GM23338 (cell line): Measurements from ENCODE around the gene LCP2.

Source experiments
- CREB1 ChIP-seq: fragments of 250-450 bp; sonication (Bioruptor Pico); IDR thresholded peaks from 2 replicates; pipeline ENCODE4 v1.5.0; 2020; ENCODE audit warnings: low read depth, mild to moderate bottlenecking, moderate library complexity
- EZH2 ChIP-seq: fragments of 200-600 bp; sonication (generic); IDR thresholded peaks from one replicate; pipeline ENCODE4 v1.8.0; 2017; ENCODE audit warnings: antibody characterized with exemption, mild to moderate bottlenecking, low read depth; ENCODE audit not compliant: unreplicated experiment
- EZH2phosphoT487 ChIP-seq: fragments of 200-600 bp; sonication (generic); IDR thresholded peaks from one replicate; pipeline ENCODE4 v1.8.1; 2018; ENCODE audit warnings: antibody characterized with exemption; ENCODE audit not compliant: unreplicated experiment
- JUNB ChIP-seq: IDR thresholded peaks from one replicate; pipeline ENCODE4 v1.6.1; 2016; ENCODE audit warnings: antibody characterized with exemption; ENCODE audit not compliant: unreplicated experiment
- POLR2AphosphoS5 ChIP-seq: IDR thresholded peaks from 2 replicates; pipeline ENCODE4 v1.6.1; 2016; ENCODE audit warnings: antibody characterized with exemption, low read depth
- STAT1 ChIP-seq: IDR thresholded peaks from one replicate; pipeline ENCODE4 v1.6.1; 2016; ENCODE audit warnings: antibody characterized with exemption; ENCODE audit not compliant: unreplicated experiment
- TF ChIP-seq, protein P1 (sequence below): IDR thresholded peaks from one replicate; pipeline ENCODE4 v1.6.1; 2018; ENCODE audit warnings: antibody characterized with exemption; ENCODE audit not compliant: unreplicated experiment
- TF ChIP-seq, protein P2 (sequence below), 2 experiments: fragments of 200-600 bp in 1 of 2; sonication (generic) in 1 of 2; conservative IDR thresholded peaks; 2 replicates each; pipeline versions ENCODE4 v1.5.1 to v1.6.1; 2016 to 2017; ENCODE audit warnings: antibody characterized with exemption in 2 of 2, low read depth in 2 of 2, mild to moderate bottlenecking in 2 of 2, moderate library complexity in 1 of 2

GRCh38 chr5:170263906-170264305 lies 33.7 kb downstream of the LCP2 start:
- TF ChIP-seq, protein P1, sequence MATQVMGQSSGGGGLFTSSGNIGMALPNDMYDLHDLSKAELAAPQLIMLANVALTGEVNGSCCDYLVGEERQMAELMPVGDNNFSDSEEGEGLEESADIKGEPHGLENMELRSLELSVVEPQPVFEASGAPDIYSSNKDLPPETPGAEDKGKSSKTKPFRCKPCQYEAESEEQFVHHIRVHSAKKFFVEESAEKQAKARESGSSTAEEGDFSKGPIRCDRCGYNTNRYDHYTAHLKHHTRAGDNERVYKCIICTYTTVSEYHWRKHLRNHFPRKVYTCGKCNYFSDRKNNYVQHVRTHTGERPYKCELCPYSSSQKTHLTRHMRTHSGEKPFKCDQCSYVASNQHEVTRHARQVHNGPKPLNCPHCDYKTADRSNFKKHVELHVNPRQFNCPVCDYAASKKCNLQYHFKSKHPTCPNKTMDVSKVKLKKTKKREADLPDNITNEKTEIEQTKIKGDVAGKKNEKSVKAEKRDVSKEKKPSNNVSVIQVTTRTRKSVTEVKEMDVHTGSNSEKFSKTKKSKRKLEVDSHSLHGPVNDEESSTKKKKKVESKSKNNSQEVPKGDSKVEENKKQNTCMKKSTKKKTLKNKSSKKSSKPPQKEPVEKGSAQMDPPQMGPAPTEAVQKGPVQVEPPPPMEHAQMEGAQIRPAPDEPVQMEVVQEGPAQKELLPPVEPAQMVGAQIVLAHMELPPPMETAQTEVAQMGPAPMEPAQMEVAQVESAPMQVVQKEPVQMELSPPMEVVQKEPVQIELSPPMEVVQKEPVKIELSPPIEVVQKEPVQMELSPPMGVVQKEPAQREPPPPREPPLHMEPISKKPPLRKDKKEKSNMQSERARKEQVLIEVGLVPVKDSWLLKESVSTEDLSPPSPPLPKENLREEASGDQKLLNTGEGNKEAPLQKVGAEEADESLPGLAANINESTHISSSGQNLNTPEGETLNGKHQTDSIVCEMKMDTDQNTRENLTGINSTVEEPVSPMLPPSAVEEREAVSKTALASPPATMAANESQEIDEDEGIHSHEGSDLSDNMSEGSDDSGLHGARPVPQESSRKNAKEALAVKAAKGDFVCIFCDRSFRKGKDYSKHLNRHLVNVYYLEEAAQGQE: no peak
- TF ChIP-seq, protein P2, sequence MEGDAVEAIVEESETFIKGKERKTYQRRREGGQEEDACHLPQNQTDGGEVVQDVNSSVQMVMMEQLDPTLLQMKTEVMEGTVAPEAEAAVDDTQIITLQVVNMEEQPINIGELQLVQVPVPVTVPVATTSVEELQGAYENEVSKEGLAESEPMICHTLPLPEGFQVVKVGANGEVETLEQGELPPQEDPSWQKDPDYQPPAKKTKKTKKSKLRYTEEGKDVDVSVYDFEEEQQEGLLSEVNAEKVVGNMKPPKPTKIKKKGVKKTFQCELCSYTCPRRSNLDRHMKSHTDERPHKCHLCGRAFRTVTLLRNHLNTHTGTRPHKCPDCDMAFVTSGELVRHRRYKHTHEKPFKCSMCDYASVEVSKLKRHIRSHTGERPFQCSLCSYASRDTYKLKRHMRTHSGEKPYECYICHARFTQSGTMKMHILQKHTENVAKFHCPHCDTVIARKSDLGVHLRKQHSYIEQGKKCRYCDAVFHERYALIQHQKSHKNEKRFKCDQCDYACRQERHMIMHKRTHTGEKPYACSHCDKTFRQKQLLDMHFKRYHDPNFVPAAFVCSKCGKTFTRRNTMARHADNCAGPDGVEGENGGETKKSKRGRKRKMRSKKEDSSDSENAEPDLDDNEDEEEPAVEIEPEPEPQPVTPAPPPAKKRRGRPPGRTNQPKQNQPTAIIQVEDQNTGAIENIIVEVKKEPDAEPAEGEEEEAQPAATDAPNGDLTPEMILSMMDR (conservative IDR thresholded peaks at IDR 0.05; ENCODE audit: low read depth in 2 of 2): no peak
- no peak for TF ChIP-seq CREB1 (CRISPR knock-in tag)
- no peak for TF ChIP-seq EZH2phosphoT487
- no peak for TF ChIP-seq STAT1
- TF ChIP-seq EZH2: no peak
- TF ChIP-seq POLR2AphosphoS5: no peak
- TF ChIP-seq JUNB: no peak
